HEK293T (cell line): ENCODE results near the gene STK24.

Source experiments
- FOXM1 ChIP-seq: fragments of 450-650 bp; IDR thresholded peaks from 2 replicates; pipeline ENCODE4 v1.6.1; 2017; ENCODE audit warnings: mild to moderate bottlenecking, borderline replicate concordance
- PKNOX1 ChIP-seq: fragments of 450-650 bp; IDR thresholded peaks from 2 replicates; pipeline ENCODE4 v1.6.1; 2016
- SUZ12 ChIP-seq: fragments of 450-650 bp; IDR thresholded peaks from 2 replicates; pipeline ENCODE4 v1.6.1; 2016; ENCODE audit warnings: mild to moderate bottlenecking

- TF ChIP-seq FOXM1 (no peak), SUZ12 (no peak), PKNOX1 (no peak)
Measured at GRCh38 chr13:98475522-98475921, 101.4 kb downstream of the STK24 start.
